ENCODE data around the gene RBMS3.

DNA sequence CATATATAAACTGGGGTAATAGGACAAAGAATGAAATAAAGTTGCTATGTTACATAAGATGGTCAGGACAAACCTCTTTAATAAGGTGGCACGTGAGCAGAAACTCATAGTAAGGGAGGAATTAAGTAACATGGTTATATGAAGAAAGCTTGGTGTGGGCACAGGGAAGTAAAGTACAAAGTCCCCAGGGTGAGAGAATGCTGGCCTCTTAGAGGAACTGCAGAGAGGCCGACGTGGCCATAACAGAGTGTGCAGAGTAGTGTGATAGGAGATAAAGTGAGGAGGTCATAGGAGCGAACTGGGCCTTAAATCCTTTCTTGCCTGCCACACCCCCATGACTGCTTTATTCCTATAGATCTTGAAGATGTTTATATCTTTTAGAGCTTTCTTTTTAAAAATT lies 17.4 kb upstream of the RBMS3 start:
- no peak for TF ChIP-seq EZH2 (IDR thresholded peaks at IDR 0.05; ENCODE audit: low read length, missing control alignments)
- TF ChIP-seq, protein P1, sequence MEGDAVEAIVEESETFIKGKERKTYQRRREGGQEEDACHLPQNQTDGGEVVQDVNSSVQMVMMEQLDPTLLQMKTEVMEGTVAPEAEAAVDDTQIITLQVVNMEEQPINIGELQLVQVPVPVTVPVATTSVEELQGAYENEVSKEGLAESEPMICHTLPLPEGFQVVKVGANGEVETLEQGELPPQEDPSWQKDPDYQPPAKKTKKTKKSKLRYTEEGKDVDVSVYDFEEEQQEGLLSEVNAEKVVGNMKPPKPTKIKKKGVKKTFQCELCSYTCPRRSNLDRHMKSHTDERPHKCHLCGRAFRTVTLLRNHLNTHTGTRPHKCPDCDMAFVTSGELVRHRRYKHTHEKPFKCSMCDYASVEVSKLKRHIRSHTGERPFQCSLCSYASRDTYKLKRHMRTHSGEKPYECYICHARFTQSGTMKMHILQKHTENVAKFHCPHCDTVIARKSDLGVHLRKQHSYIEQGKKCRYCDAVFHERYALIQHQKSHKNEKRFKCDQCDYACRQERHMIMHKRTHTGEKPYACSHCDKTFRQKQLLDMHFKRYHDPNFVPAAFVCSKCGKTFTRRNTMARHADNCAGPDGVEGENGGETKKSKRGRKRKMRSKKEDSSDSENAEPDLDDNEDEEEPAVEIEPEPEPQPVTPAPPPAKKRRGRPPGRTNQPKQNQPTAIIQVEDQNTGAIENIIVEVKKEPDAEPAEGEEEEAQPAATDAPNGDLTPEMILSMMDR (conservative IDR thresholded peaks at IDR 0.05 in 1 of 2, IDR thresholded peaks at IDR 0.05 in 1 of 2; ENCODE audit: low read depth in 1 of 2, low read length in 2 of 2), result no peak
